Osteoblast (primary cell): Measurements from ENCODE around the gene INPP5F. TPM values are rescaled to one million over a fixed set of nuclear protein-coding genes. Genes with fewer than 3 reads are reported as not detected.

Experiments used
- DNase-seq: peaks from one replicate; pipeline ENCODE4 v3.0.0; 2011; ENCODE audit warnings: low spot score, mixed read lengths; ENCODE audit not compliant: insufficient read length; ENCODE audit errors: missing footprints
- H2AFZ ChIP-seq: 2 replicates; pipeline ENCODE4 v1.6.0; 2011; ENCODE audit warnings: mild to moderate bottlenecking, low read length
- H3K27ac ChIP-seq: 2 replicates; pipeline ENCODE4 v1.5.1; 2011; ENCODE audit warnings: mild to moderate bottlenecking, low read depth, low read length, moderate library complexity
- H3K27me3 ChIP-seq: 2 replicates; pipeline ENCODE4 v1.6.0; 2012; ENCODE audit warnings: mild to moderate bottlenecking, control low read depth, inconsistent platforms, low read length, moderate library complexity; ENCODE audit not compliant: insufficient read depth
- H3K36me3 ChIP-seq: 2 replicates; pipeline ENCODE4 v1.5.1; 2011; ENCODE audit warnings: mild to moderate bottlenecking, low read length, control low read depth, moderate library complexity; ENCODE audit not compliant: insufficient read depth
- H3K4me1 ChIP-seq: 2 replicates; pipeline ENCODE4 v1.5.1; 2011; ENCODE audit warnings: mild to moderate bottlenecking, low read length, control low read depth, moderate library complexity; ENCODE audit not compliant: insufficient read depth
- H3K4me2 ChIP-seq: 2 replicates; pipeline ENCODE4 v1.6.0; 2011; ENCODE audit warnings: mild to moderate bottlenecking, low read length; ENCODE audit not compliant: insufficient read depth
- H3K4me3 ChIP-seq: fragments of 200-600 bp; sonication (generic); 3 replicates; pipeline ENCODE4 v1.5.1; 2012; ENCODE audit warnings: mild to moderate bottlenecking, low read length, inconsistent platforms; ENCODE audit not compliant: insufficient read depth
- H3K79me2 ChIP-seq: 2 replicates; pipeline ENCODE4 v1.6.0; 2012; ENCODE audit warnings: mild to moderate bottlenecking, low read length, control low read depth, inconsistent platforms; ENCODE audit not compliant: insufficient read depth
- H3K9me3 ChIP-seq: 2 replicates; pipeline ENCODE4 v1.5.1; 2011; ENCODE audit warnings: low read depth, low read length, control low read depth
- H4K20me1 ChIP-seq: 2 replicates; pipeline ENCODE4 v1.6.0; 2012; ENCODE audit warnings: mild to moderate bottlenecking, low read length, control low read depth; ENCODE audit not compliant: insufficient read depth
- total RNA-seq: library from RNA; depleted of rRNA; stranded (reverse); fragments of >200 nt; gene quantifications from 2 replicates; pipeline ENCODE4 v1.2.3, GENCODE V29; 2012
- TF ChIP-seq, protein P1 (sequence below): IDR thresholded peaks from 2 replicates; pipeline ENCODE4 v1.5.1; 2011; ENCODE audit warnings: mild to moderate bottlenecking, low read depth, low read length, moderate library complexity; ENCODE audit errors: extremely low read depth

Gene INPP5F
- total RNA-seq, 1 donor = 10.9 TPM

DNA sequence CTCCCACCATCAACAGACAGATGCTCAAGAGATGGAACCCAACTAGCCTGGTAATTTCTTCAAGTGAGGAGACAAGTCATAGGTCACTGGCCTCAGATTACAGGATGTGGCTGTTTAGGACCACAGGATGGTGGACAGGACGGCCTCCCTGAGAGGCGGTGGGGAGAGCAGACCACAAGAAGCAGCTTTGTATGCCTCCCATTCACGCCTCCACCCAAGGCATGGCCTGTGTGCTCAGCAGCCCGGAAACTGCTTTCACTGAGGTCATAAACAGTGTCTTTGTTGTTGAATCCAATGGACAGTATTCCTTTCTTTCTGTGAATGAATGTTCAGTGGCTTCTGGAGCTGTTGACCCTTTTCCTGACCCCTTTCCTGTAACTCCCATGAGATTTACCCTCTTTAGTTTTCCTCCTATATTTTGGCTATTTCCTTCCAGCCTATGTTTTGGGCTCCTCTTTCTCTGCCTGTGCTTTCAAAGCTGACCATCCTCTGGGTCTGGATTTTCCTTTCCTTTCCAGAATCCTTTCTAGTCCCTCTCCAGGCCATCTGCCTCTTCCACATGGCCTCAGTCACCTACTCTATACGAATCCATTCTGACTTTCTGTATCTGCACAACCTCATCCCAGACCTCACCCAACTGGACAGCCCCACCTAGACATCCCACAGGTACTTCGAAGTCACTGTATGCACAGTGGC, 32.4 kb upstream of the INPP5F start:
- no peaks in the 10 kb centered on the region for H3K9me3 ChIP-seq
- no peaks in the 10 kb centered on the region for H3K27me3 ChIP-seq
- H2AFZ ChIP-seq = peak overlapping the region; percentile 78
- no peak overlapping the region for H3K4me3 ChIP-seq
- no peaks in the 10 kb centered on the region for H3K79me2 ChIP-seq
- no peaks in the 10 kb centered on the region for H3K36me3 ChIP-seq
- no peaks in the 10 kb centered on the region for H3K4me1 ChIP-seq
- TF ChIP-seq, protein P1, sequence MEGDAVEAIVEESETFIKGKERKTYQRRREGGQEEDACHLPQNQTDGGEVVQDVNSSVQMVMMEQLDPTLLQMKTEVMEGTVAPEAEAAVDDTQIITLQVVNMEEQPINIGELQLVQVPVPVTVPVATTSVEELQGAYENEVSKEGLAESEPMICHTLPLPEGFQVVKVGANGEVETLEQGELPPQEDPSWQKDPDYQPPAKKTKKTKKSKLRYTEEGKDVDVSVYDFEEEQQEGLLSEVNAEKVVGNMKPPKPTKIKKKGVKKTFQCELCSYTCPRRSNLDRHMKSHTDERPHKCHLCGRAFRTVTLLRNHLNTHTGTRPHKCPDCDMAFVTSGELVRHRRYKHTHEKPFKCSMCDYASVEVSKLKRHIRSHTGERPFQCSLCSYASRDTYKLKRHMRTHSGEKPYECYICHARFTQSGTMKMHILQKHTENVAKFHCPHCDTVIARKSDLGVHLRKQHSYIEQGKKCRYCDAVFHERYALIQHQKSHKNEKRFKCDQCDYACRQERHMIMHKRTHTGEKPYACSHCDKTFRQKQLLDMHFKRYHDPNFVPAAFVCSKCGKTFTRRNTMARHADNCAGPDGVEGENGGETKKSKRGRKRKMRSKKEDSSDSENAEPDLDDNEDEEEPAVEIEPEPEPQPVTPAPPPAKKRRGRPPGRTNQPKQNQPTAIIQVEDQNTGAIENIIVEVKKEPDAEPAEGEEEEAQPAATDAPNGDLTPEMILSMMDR = no peak
- no peak for DNase-seq
- H3K27ac ChIP-seq = no peak overlapping the region
- no peak overlapping the region for H3K4me2 ChIP-seq
- H4K20me1 ChIP-seq = no peaks in the 10 kb centered on the region

DNA sequence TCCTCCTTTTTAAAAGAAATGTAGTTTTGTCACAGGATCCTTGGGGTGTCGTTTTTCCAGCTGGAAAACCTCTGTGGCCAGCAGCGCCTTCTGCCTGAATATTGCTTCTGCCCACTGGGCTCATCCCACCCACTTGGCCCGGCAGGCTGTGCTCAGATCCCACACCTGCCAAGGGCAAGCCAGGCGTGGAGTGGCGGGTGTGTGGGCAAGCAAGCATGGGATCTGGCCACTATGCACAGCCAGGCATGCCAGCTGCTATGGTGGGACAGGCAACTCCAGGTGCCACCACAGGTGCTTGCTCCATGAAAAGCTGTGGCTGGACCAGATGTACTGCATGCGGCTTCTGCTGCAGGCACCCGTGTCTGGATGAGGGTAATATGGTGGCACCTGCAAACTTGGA, 31.2 kb upstream of the INPP5F start:
- no peaks in the 10 kb centered on the region for H3K36me3 ChIP-seq
- TF ChIP-seq, protein P1 = no peak
- no peak overlapping the region for H3K27ac ChIP-seq
- no peaks in the 10 kb centered on the region for H3K9me3 ChIP-seq
- no peak for DNase-seq
- H4K20me1 ChIP-seq = no peaks in the 10 kb centered on the region
- no peaks in the 10 kb centered on the region for H3K79me2 ChIP-seq
- no peaks in the 10 kb centered on the region for H3K27me3 ChIP-seq
- H3K4me1 ChIP-seq = no peaks in the 10 kb centered on the region
- no peak overlapping the region for H2AFZ ChIP-seq
- H3K4me3 ChIP-seq = no peak overlapping the region
- no peak overlapping the region for H3K4me2 ChIP-seq

DNA sequence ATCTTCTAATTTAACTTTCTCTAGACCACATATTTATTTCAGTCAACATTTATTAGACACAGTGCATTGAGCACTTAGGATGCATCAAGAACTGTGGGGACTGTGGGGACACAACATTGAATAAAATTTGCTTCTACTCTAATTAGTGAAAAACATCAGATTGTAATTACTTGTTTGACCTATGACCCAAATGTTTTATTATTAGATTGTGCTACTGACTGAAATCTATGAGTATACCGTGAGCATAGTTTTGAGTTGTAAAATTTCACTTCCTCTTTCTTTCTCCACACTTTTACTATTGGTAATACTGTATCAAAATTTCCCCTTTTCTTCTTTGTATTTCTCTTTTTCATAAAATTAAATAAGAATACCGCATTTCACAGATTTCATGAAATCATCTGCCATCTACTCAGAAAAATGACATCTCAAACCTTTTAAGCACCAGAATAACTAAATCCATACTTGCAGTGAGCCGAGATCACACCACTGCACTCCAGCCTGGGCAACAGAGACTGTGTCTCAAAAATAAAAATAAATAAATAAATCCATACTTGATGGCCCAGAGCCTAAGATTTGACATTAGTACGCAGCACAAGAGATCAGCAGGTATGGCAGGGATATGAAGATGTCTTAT, 25.4 kb upstream of the INPP5F start:
- H3K4me1 ChIP-seq = no peaks in the 10 kb centered on the region
- H3K27me3 ChIP-seq = no peaks in the 10 kb centered on the region
- no peak for DNase-seq
- TF ChIP-seq, protein P1 = no peak
- H3K36me3 ChIP-seq = no peaks in the 10 kb centered on the region
- no peak overlapping the region for H2AFZ ChIP-seq
- H3K79me2 ChIP-seq = no peaks in the 10 kb centered on the region
- no peak overlapping the region for H3K4me3 ChIP-seq
- H3K9me3 ChIP-seq = no peaks in the 10 kb centered on the region
- no peaks in the 10 kb centered on the region for H4K20me1 ChIP-seq
- no peak overlapping the region for H3K4me2 ChIP-seq
- no peak overlapping the region for H3K27ac ChIP-seq

DNA sequence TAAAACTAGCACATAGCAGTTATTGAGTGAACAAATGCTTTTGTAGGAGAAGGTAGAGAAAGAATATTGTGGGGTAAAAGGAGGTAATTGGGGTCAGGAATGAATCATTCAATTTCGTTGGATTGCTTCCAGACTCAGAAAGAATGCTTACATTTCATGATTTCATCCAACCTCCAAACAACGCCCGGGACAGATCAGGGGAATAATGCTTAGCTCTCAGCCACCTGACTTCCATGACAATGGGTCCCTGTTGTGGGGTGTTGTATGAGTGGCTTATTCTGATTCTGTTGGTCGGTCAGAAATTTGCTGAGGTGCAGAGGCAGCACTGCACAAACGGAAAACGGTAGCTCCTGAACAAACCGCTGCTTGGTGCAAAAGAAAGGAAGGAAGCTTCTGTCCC, 24.0 kb upstream of the INPP5F start:
- Histone ChIP-seq H3K4me3 (no peak overlapping the region), H4K20me1 (no peaks in the 10 kb centered on the region), H3K4me2 (no peak overlapping the region), H3K27ac (no peak overlapping the region), H2AFZ (no peak overlapping the region), H3K27me3 (no peaks in the 10 kb centered on the region), H3K79me2 (no peaks in the 10 kb centered on the region), H3K36me3 (no peaks in the 10 kb centered on the region), H3K4me1 (no peaks in the 10 kb centered on the region), H3K9me3 (no peaks in the 10 kb centered on the region)
- no peak for DNase-seq
- TF ChIP-seq, protein P1 = no peak
